ENCODE results near the gene SFR1.

GRCh38 chr10:104142081-104142480 is 20.1 kb downstream of the SFR1 start:
- TF ChIP-seq CTCF (IDR thresholded peaks at IDR 0.05; ENCODE audit: borderline replicate concordance, extremely low read depth, low read length, poor library complexity, severe bottlenecking) (no peak), EZH2 (IDR thresholded peaks at IDR 0.05; ENCODE audit: borderline replicate concordance, low read depth, low read length, severe bottlenecking) (no peak)

All from DND-41 (cell line).